Spleen (tissue), 7 donors: ENCODE data around the gene NRAS.

Experiments
- CTCF ChIP-seq, 11 experiments: fragments of 200-600 bp in 7 of 11; fragments of 450-650 bp in 4 of 11; sonication (generic) in 4 of 11; IDR thresholded peaks in 8 of 11; conservative IDR thresholded peaks in 3 of 11; 1 replicate in 7 of 11; 2 replicates in 4 of 11; pipeline versions ENCODE4 v1.4.0 to v1.8.0; 2016 to 2021; ENCODE audit warnings: antibody characterized with exemption in 11 of 11, inconsistent platforms in 4 of 11, mild to moderate bottlenecking in 1 of 11
- POLR2A ChIP-seq, 3 donors: fragments of 450-650 bp; IDR thresholded peaks; one replicate each; pipeline ENCODE4 v1.5.1; 2017; ENCODE audit warnings: antibody characterized with exemption in 3 of 3, mild to moderate bottlenecking in 1 of 3
- POLR2AphosphoS5 ChIP-seq, 3 donors: sonication (generic); formaldehyde crosslinking; IDR thresholded peaks; one replicate each; pipeline ENCODE4 v1.5.1; 2017; ENCODE audit warnings: antibody characterized with exemption in 3 of 3
- donor health status: DM: no; HTN: no; CAD: no; lungs with moderate emphysema.
- donor health status: DM: no; HTN: no; CAD: no.
- donor health status: DM: no; HTN: no; CAD: no.

- TF ChIP-seq CTCF (IDR thresholded peaks at IDR 0.05 in 8 of 11, conservative IDR thresholded peaks at IDR 0.05 in 3 of 11) (no peak), POLR2A (IDR thresholded peaks at IDR 0.05) (no peak), POLR2AphosphoS5 (IDR thresholded peaks at IDR 0.05) (no peak)
Observed at GRCh38 chr1:114671939-114672275, 44.7 kb downstream of the NRAS start.
